HL-60 (cell line): ENCODE data around the gene GDPD1.

Experiments used
- TF ChIP-seq, protein P1 (sequence below): IDR thresholded peaks from one replicate; pipeline ENCODE4 v1.5.1; 2011; ENCODE audit warnings: low read length, control low read depth, inconsistent platforms; ENCODE audit not compliant: insufficient read depth
- TF ChIP-seq, protein P2 (sequence below): IDR thresholded peaks from 2 replicates; pipeline ENCODE4 v1.6.1; 2012; ENCODE audit warnings: low read depth; ENCODE audit not compliant: insufficient replicate concordance

DNA sequence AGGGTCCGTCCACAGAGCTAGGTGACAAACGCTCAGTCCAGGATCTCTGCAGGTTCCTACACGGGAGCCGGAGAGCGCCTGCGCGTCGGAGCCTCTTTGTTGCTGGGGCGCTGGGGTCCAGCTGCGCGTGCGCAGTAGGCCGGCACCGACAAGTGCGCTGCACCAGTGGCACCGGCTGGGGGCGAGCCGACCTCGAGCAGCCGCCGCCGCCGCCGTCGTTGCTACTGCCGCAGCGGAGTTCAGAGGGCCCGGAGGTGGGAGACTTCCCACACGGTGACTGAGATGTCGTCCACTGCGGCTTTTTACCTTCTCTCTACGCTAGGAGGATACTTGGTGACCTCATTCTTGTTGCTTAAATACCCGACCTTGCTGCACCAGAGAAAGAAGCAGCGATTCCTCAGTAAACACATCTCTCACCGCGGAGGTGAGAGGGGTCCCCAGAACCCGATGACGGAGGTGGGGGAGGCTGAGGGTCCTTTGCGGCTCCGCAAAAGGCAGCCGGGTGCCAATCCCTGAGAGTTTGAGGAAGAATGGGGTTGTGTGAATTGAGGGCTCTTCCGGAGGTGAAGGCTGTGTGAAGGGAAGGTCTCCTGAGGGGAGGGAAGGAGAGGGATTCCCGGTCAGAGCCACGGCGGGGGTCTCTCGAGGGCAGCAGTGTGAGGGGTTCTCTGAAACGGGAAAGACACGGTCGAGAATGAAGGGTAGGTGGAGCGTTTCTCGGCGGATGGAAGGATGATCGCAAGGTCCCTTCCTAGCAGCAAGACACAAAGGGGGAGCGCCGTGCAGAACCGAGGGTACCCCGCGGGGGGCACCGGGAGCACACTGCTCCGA lies at the start of gene GDPD1:
- TF ChIP-seq, protein P1, sequence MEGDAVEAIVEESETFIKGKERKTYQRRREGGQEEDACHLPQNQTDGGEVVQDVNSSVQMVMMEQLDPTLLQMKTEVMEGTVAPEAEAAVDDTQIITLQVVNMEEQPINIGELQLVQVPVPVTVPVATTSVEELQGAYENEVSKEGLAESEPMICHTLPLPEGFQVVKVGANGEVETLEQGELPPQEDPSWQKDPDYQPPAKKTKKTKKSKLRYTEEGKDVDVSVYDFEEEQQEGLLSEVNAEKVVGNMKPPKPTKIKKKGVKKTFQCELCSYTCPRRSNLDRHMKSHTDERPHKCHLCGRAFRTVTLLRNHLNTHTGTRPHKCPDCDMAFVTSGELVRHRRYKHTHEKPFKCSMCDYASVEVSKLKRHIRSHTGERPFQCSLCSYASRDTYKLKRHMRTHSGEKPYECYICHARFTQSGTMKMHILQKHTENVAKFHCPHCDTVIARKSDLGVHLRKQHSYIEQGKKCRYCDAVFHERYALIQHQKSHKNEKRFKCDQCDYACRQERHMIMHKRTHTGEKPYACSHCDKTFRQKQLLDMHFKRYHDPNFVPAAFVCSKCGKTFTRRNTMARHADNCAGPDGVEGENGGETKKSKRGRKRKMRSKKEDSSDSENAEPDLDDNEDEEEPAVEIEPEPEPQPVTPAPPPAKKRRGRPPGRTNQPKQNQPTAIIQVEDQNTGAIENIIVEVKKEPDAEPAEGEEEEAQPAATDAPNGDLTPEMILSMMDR, result peak; percentile 33
- TF ChIP-seq, protein P2, sequence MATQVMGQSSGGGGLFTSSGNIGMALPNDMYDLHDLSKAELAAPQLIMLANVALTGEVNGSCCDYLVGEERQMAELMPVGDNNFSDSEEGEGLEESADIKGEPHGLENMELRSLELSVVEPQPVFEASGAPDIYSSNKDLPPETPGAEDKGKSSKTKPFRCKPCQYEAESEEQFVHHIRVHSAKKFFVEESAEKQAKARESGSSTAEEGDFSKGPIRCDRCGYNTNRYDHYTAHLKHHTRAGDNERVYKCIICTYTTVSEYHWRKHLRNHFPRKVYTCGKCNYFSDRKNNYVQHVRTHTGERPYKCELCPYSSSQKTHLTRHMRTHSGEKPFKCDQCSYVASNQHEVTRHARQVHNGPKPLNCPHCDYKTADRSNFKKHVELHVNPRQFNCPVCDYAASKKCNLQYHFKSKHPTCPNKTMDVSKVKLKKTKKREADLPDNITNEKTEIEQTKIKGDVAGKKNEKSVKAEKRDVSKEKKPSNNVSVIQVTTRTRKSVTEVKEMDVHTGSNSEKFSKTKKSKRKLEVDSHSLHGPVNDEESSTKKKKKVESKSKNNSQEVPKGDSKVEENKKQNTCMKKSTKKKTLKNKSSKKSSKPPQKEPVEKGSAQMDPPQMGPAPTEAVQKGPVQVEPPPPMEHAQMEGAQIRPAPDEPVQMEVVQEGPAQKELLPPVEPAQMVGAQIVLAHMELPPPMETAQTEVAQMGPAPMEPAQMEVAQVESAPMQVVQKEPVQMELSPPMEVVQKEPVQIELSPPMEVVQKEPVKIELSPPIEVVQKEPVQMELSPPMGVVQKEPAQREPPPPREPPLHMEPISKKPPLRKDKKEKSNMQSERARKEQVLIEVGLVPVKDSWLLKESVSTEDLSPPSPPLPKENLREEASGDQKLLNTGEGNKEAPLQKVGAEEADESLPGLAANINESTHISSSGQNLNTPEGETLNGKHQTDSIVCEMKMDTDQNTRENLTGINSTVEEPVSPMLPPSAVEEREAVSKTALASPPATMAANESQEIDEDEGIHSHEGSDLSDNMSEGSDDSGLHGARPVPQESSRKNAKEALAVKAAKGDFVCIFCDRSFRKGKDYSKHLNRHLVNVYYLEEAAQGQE, result no peak
